ENCODE data around the gene KPNB1.

The KPNB1 gene

GRCh38 chr17:47663912-47664623, 14.3 kb downstream of the KPNB1 start:
- DNase-seq (ENCODE audit: insufficient read length, low spot score), result no peak
- no peak for FAIRE-seq
- peak; percentile 94 for TF ChIP-seq CTCF (IDR thresholded peaks at IDR 0.05; ENCODE audit: insufficient read depth, missing control alignments)

GRCh38 chr17:47664624-47664941, 14.9 kb downstream of the KPNB1 start:
- FAIRE-seq, result no peak
- TF ChIP-seq CTCF (IDR thresholded peaks at IDR 0.05; ENCODE audit: insufficient read depth, missing control alignments), result no peak
- DNase-seq (ENCODE audit: insufficient read length, low spot score), result no peak

GRCh38 chr17:47665655-47666054, 15.9 kb downstream of the KPNB1 start:
- DNase-seq (ENCODE audit: insufficient read length, low spot score) (no peak), FAIRE-seq (no peak)
- no peak for TF ChIP-seq CTCF (IDR thresholded peaks at IDR 0.05; ENCODE audit: insufficient read depth, missing control alignments)

GRCh38 chr17:47669081-47669480, 19.4 kb downstream of the KPNB1 start:
- FAIRE-seq, result no peak
- no peak for TF ChIP-seq CTCF (IDR thresholded peaks at IDR 0.05; ENCODE audit: insufficient read depth, missing control alignments)

GRCh38 chr17:47670064-47670463, 20.3 kb downstream of the KPNB1 start:
- DNase-seq (ENCODE audit: insufficient read length, low spot score) (no peak), FAIRE-seq (no peak)
- TF ChIP-seq CTCF (IDR thresholded peaks at IDR 0.05; ENCODE audit: insufficient read depth, missing control alignments), result no peak

More at GRCh38 chr17:47669081-47669480, 19.4 kb downstream of the KPNB1 start:
- DNase-seq (ENCODE audit: insufficient read length, low spot score), result no peak

- FAIRE-seq (no peak), DNase-seq (ENCODE audit: insufficient read length, low spot score) (no peak)
- TF ChIP-seq CTCF (IDR thresholded peaks at IDR 0.05; ENCODE audit: insufficient read depth, missing control alignments), result no peak
Observed at GRCh38 chr17:47674499-47674898, 24.8 kb downstream of the KPNB1 start.

DNA sequence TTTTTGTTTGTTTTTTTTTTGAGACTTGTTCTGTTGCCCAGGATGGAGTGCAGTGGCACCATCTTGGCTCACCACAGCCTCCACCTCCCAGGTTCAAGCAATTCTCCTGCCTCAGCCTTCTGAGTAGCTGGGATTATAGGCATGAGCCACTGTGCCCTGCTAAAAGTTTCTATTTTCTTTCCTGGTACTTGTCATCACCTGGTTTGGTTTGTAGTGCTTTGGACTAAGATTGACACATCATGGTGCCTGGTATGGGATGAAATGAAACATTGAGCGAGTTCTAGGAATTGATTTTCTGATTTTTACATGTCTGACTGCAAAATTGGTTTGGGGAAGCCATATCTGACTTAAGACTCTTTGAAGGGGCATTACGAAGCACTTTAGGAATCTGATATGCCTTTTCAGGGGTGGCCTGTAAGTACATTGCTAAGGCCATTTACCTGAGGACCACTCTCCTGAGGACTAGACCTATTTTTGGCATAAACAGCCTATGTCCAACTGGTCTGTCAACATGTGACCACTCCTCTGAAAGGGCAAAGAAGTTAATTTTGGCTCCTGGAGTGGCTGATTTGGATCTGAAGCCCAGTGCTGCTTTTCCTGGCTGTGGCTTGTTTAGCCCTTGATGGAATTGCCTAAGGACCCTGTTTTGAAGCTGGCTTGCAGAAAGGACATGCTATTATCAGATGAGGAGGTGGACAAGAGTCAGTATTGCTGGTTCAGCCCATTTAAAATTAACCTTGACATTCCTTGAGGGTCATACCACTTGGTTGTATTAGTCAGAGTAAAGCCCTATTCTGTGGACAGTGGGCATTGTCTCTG, 25.9 kb downstream of the KPNB1 start:
- TF ChIP-seq CTCF (IDR thresholded peaks at IDR 0.05; ENCODE audit: insufficient read depth, missing control alignments), result no peak
- FAIRE-seq (no peak), DNase-seq (ENCODE audit: insufficient read length, low spot score) (no peak)
